HG02642 (cell line): ENCODE data around the gene FRK.

Experiments
- ATAC-seq: cut with Tn5 transposase; IDR thresholded peaks from one replicate; pipeline ENCODE4 v1.9.1; 2021; ENCODE audit warnings: mild to moderate bottlenecking; ENCODE audit not compliant: unreplicated experiment, poor library complexity

The FRK gene

DNA sequence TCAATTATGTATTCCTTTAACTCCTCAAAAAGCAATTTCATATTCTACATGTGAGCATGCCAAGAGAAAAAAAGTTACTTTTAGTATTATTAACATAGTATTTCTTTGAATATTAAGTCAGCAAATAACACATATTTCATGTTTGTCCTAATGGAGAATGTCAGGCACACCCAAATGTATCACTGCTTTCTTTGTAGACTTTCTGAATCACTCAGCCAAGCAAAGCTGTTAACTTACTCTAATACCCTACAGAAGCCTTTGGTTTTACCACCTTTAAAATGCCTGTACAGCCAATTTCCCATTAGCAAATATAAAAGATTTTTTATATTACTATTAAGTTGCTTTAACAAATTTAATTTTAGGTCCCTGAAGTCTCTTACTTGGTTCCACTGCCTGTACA lies 23.8 kb downstream of the FRK start:
- ATAC-seq, result no peak

GRCh38 chr6:116036075-116036773 lies 24.5 kb downstream of the FRK start:
- no peak for ATAC-seq

GRCh38 chr6:116035616-116036015 lies 25.1 kb downstream of the FRK start:
- ATAC-seq, result no peak

DNA sequence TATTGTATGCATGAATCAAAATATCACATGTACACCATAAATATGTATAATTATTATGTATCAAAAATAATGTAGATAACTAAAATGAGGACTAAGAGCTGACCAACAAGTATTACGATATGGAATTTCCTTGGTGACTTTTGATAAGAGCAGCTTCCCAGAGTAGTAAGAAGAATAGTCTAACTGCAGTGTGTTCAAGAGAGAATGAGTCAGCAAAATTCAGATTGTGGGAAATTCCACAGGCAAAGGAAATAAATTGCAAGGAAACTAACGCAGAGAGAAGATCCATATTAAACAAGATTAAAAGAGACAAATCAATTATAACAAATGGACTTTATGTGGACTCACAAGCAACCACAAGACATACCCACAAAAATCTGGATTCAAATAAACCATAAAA lies 26.4 kb downstream of the FRK start:
- no peak for ATAC-seq

DNA sequence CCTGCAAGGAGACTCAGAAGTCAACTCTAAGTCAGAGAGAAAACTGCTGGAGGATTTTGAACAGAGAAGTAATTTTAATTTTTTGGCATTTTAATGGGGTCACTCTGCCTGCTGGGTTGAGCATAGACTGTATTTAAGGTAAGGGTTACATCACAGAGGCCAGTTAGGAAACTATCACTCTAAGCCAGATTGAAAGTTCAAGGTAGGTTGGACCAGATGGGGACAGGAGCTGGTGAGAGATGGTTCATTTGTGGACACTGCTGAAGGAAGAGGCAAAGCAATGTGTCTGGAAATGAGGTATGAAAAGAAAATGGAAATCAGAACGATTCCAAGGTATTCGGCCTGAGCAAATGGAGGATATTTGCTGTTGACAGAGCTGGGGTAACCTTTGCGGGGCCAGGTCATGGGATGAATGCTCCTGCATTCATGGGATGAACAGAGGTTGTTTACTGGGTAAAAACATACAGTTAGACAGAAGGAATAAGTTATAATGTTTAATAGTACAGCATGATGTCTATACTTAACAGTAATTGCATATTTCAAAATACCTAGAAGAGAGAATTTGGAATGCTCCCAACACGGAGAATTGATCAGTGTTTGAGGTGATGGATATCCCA lies 26.9 kb downstream of the FRK start:
- ATAC-seq, result no peak

- ATAC-seq, result no peak
Observed at GRCh38 chr6:116030770-116031169, 29.9 kb downstream of the FRK start.

DNA sequence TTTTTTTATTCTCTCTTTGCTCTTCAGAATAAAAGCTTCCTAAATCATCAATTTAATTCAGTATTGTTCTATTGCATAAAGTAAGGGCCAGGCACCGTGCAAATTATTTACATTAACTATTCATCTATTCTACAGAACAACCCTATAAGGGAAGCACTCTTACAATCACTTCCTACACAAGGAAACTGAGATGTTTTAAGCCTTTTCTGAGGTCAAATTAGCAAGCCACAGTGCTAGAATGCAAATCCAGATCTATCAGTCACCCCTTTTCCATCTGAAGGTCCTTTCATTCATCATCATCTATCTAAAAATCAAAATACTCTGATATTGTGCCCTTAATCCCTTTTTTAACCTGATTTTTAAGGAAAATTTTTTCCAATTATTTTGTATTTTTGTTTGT lies 31.2 kb downstream of the FRK start:
- peak; percentile 62 for ATAC-seq

DNA sequence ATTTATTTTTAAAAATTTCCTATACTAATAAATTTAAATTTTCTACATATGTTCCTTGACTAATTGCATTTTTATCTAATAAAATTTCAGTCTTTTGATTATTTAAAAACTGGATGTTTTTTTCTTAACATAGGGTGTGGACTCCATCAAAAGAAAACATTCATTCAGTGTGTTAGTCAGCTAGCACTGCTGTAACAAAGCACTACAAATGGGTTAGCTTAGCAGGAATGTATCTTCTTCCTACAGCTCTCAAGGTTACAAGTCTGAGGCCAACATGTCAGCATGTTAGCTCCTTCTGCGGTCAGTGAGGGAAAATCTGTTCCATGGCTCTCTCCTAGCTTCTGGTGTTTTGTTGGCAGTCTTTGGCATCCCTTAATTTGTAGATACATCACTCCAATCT lies 32.5 kb downstream of the FRK start:
- ATAC-seq, result no peak

- peak; percentile 65 for ATAC-seq
Observed at GRCh38 chr6:116027801-116028200, 32.9 kb downstream of the FRK start.

- ATAC-seq, result no peak
Observed at GRCh38 chr6:116025405-116025804, 35.3 kb downstream of the FRK start.

DNA sequence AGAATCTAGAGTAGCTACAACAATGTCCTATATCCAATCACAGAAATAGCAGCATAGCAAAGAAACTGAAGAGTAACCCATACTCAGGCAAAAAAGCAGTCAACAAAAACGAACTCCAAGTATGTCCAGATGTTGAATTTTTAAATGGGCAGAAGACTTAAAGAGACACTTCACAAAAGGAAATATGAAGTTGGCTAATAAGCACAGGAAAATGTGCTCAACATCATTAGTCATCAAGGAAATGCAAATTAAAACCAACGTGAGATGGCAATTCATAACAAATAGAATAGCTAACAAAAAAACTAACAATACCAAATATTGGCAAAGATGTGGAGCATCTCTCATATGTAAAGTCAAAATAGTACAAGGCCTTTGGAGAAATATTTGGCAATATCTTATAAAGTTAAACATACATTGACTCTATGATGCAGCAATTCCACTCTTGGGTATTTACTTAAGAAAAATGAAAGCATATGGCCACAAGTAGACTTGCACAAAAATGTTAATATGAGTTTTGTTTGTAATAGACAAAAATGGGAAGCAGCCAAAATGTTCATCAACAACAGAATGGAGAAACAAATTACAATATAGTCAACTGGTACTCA lies 37.7 kb downstream of the FRK start:
- ATAC-seq, result no peak

GRCh38 chr6:116020738-116021137 lies 40.0 kb downstream of the FRK start:
- no peak for ATAC-seq

- ATAC-seq, result peak; percentile 82
Observed at GRCh38 chr6:116019428-116019827, 41.3 kb downstream of the FRK start.

GRCh38 chr6:116018976-116019375 lies 41.7 kb downstream of the FRK start:
- ATAC-seq, result no peak

GRCh38 chr6:116017546-116018295 lies 43.0 kb downstream of the FRK start:
- peak; percentile 0 for ATAC-seq

DNA sequence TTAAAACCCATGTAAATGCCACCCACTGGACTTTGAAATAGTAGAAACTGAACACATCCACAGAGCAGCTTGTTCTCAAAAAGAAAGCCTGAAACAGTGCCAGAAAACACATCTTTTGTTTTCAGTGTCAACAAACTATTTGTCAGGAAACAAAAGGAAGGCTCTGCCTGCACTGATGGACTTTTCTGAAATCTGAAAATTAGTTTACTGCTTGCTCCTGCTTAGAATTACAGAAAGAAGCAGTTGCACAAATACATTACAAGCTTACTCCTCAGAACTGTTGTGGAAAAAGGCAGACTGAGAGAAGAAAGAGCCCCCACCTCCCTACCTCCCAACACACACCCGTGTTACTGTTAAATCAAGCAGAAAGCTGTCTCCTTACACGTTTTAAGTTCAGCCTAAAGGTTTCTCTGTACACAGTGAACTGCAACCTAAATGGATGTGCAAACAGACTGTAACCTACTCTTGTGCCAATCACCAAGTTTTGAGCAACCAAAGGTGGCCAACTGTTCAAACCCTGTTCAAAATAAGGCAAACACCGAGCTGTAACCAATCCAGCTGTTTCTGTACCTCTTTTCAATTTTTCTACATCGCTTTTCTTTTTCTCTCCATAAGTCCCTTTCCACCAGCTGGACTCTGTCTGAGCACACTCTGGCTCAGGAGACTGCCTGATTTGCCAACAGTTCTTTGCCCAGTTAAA lies 43.7 kb downstream of the FRK start:
- peak; percentile 32 for ATAC-seq

- ATAC-seq, result no peak
Observed at GRCh38 chr6:116015983-116016382, 44.7 kb downstream of the FRK start.

DNA sequence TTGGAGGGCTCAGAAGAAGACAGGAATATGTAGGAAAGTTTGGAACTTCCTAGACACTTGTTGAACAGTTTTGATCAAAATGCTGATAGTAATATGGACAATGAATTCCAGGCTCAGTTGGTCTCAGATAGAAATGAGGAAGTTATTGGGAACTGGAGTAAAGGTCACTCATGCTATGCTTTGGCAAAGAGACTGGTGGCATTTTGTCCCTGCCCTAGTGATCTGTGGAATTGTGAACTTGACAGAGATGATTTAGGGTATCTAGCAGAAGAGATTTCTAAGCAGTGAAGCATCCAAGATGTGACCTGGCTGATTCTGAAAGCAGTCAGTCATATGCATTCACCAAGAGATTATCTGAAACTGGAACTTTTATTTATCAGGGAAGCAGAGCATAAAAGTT lies 45.1 kb downstream of the FRK start:
- ATAC-seq, result no peak

- no peak for ATAC-seq
Observed at GRCh38 chr6:116012951-116013350, 47.7 kb downstream of the FRK start.

- ATAC-seq, result no peak
Observed at GRCh38 chr6:116012471-116012949, 48.2 kb downstream of the FRK start.
